ENCODE results near the gene CPA5. TPM values are rescaled to one million over a fixed set of nuclear protein-coding genes. Genes with fewer than 3 reads are reported as not detected.
A peak's percentile ranks its signal among the peaks of the same experiment; 100 is the strongest.

CPA5 gene
- total and polyA plus RNA-seq, 9 of the 15 experiments (the other 6 are each of a cell fraction or from before 2014, with no cell fraction given) = 0.13 to 2.4 (median 0.91) TPM

DNA sequence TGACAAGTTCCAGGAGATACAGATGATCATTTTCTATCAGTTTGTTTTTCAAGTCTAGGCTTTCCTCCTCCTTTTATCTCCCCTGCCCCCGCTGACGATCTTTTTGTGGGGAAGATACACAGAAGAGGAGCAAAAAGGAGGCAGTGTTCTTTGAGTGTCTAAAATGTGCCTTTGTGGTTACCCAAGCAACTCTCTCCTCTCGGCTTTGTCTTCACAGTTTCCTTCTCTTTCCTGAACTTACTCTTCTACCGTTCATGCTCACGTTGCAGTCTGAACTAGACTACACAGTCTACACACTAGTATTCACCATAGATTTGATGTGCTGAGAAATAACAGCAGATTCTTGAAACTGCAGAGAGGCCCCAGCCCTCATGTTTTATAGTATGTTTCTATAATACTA lies 72.6 kb downstream of the CPA5 start:
- H2AFZ ChIP-seq (ENCODE audit: low read depth, low read length) = peak overlapping the region; percentile 28
- ChIA-PET CTCF (ENCODE audit: low intra/inter-chr PET ratio) (no interaction called here), POLR2A (interaction anchor here (1.1 kb wide), 2 partner anchors 21 to 36 kb away, joined by 3 read pairs; no protein-coding TSS in a partner anchor)
- no peak for DNase-seq (ENCODE audit: extremely low read depth in 1 of 4, low spot score in 3 of 4)
- no peak overlapping the region for H3K27ac ChIP-seq (ENCODE audit: extremely low read depth, low read depth, low read length)
- 9% methylated on average over 5 of the region's 5 CpGs for WGBS (ENCODE audit: insufficient coverage, low coverage, missing lambda C conversion rate)
- no peak overlapping the region for H3K4me2 ChIP-seq (ENCODE audit: insufficient read depth, low read length)
- no TSS peak for BruUV-seq (replicated peaks)
- H3K36me3 ChIP-seq (ENCODE audit: control insufficient read depth, insufficient read depth, low read length) = no peaks in the 10 kb centered on the region
- H3K79me2 ChIP-seq (ENCODE audit: control insufficient read depth, insufficient read depth, low read length) = no peaks in the 10 kb centered on the region
- TF ChIP-seq SAFB2 (IDR thresholded peaks at IDR 0.05; ENCODE audit: borderline replicate concordance, low read depth, low read length, severe bottlenecking) (no peak), KDM1A (IDR thresholded peaks at IDR 0.05) (no peak), SLC30A9 (CRISPR knock-in tag; IDR thresholded peaks at IDR 0.05) (no peak), RNF2 (IDR thresholded peaks at IDR 0.05) (0 out of 2 replicates have a peak, but pooled peaks have one; percentile 15)
- TF ChIP-seq, protein P1, sequence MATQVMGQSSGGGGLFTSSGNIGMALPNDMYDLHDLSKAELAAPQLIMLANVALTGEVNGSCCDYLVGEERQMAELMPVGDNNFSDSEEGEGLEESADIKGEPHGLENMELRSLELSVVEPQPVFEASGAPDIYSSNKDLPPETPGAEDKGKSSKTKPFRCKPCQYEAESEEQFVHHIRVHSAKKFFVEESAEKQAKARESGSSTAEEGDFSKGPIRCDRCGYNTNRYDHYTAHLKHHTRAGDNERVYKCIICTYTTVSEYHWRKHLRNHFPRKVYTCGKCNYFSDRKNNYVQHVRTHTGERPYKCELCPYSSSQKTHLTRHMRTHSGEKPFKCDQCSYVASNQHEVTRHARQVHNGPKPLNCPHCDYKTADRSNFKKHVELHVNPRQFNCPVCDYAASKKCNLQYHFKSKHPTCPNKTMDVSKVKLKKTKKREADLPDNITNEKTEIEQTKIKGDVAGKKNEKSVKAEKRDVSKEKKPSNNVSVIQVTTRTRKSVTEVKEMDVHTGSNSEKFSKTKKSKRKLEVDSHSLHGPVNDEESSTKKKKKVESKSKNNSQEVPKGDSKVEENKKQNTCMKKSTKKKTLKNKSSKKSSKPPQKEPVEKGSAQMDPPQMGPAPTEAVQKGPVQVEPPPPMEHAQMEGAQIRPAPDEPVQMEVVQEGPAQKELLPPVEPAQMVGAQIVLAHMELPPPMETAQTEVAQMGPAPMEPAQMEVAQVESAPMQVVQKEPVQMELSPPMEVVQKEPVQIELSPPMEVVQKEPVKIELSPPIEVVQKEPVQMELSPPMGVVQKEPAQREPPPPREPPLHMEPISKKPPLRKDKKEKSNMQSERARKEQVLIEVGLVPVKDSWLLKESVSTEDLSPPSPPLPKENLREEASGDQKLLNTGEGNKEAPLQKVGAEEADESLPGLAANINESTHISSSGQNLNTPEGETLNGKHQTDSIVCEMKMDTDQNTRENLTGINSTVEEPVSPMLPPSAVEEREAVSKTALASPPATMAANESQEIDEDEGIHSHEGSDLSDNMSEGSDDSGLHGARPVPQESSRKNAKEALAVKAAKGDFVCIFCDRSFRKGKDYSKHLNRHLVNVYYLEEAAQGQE (IDR thresholded peaks at IDR 0.05; ENCODE audit: borderline replicate concordance) = no peak
- TF ChIP-seq, protein P1 (CRISPR knock-in tag; IDR thresholded peaks at IDR 0.05; ENCODE audit: low read depth) = no peak
- H4K20me1 ChIP-seq (replicated peaks; ENCODE audit: control insufficient read depth, insufficient read depth, low read length) = no peaks in the 10 kb centered on the region
- no peak for ATAC-seq
- no peaks in the 10 kb centered on the region for H3K9me1 ChIP-seq (ENCODE audit: control insufficient read depth, insufficient read depth, low read length)
- in situ Hi-C loops (cut with MboI) = no loop called here
- no peak for FAIRE-seq
- H3K4me3 ChIP-seq = no peak overlapping the region
- no peaks in the 10 kb centered on the region for H3K4me1 ChIP-seq (replicated peaks in 1 of 2; ENCODE audit: control insufficient read depth in 2 of 2, insufficient read depth in 2 of 2, low read length in 2 of 2)
- intact Hi-C loops (cut with micrococcal nuclease) = no loop called here
- H3K27me3 ChIP-seq (ENCODE audit: control insufficient read depth in 2 of 2, insufficient read depth in 2 of 2, low read length in 2 of 2) = peaks cover 4 to 6% of the 10 kb centered on the region in 2 experiments; a peak in 4 of 5 replicates
- no peak overlapping the region for H3K9ac ChIP-seq (ENCODE audit: insufficient read depth in 1 of 2, low read depth in 2 of 2, low read length in 2 of 2)
- H3K9me3 ChIP-seq (replicated peaks; ENCODE audit: control insufficient read depth, insufficient read depth, low read depth, low read length) = no peaks in the 10 kb centered on the region

Data from K562 (cell line).